BE2C (cell line): Measurements from ENCODE around the gene PLCL2.
"Not testable (repeated sequence)": the region's sequence is repeated elsewhere in the genome, so short reads cannot be mapped to it uniquely, and the experiment has no call there.

Experiments used
- DNase-seq: peaks from one replicate; pipeline ENCODE4 v3.0.0-alpha.2; 2020
- H3K27me3 ChIP-seq: fragments of 250-450 bp; sonication (Bioruptor Pico); 2 replicates; pipeline ENCODE4 v1.5.1; 2020; ENCODE audit warnings: mild to moderate bottlenecking
- H3K36me3 ChIP-seq: fragments of 250-450 bp; sonication (Bioruptor Pico); 2 replicates; pipeline ENCODE4 v1.5.1; 2020; ENCODE audit warnings: mild to moderate bottlenecking
- H3K4me1 ChIP-seq: fragments of 250-450 bp; sonication (Bioruptor Pico); 2 replicates; pipeline ENCODE4 v1.5.1; 2020
- H3K4me3 ChIP-seq: 2 replicates; pipeline ENCODE4 v1.5.1; 2011; ENCODE audit warnings: low read depth, low read length
- H3K9me3 ChIP-seq: fragments of 250-450 bp; sonication (Bioruptor Pico); 2 replicates; pipeline ENCODE4 v1.5.1; 2020
- CTCF ChIP-seq: IDR thresholded peaks from 2 replicates; pipeline ENCODE4 v1.5.1; 2012; ENCODE audit warnings: mild to moderate bottlenecking, low read depth, low read length

Gene PLCL2

DNA sequence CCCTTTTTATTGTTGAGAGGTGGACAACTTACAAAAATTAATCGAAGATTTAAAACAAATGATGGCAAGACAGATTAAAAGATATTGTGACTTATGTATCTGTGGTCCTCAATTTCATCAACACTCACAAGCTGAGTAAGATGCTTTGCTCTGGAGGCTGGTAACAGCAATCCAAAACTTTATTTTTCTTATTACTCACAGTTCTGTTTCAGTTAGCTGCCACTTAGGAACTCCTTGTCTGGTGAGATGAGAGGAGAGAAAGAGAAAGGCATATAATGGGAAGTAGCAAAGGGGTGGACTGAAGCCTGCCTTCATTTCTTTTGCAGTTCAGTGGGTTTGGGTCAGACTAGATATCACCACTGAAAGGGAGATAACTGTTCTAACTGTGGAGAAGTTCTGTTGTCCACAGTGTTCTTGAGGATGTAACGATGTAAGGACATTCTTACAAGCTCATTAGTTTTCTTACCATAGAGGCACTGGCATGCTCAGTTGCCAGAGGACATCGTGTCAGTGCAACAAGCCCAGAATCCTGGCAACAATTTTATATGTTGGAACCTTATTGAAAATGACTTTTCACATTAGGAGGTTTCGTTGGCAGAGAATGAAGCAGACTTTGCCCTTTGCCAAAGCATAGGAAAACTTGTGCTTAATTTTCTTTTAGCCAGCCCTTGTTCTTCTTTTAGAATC, 93.6 kb downstream of the PLCL2 start:
- TF ChIP-seq CTCF, result no peak
- Histone ChIP-seq H3K27me3 (no peaks in the 10 kb centered on the region), H3K36me3 (no peaks in the 10 kb centered on the region), H3K9me3 (no peaks in the 10 kb centered on the region), H3K4me3 (no peak overlapping the region), H3K4me1 (no peaks in the 10 kb centered on the region)
- no peak for DNase-seq

DNA sequence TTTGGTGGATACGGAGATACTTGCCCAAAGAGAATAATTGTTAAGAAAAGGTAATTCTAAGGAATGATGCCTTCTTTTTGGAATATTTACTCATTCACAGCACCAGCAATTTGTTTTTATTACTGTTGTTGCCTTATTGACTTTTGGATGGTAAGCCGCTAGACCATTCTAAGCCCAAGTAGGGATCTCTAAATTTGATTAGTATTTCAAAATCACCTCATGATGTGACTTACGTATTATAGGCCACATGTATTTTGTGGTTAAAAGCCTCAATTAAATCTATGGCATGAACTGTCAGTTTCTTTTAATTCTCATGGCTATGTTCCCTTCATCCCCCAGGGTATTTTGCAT, 94.1 kb downstream of the PLCL2 start:
- DNase-seq, result no peak
- no peaks in the 10 kb centered on the region for H3K36me3 ChIP-seq
- no peaks in the 10 kb centered on the region for H3K27me3 ChIP-seq
- TF ChIP-seq CTCF, result no peak
- H3K4me1 ChIP-seq, result no peaks in the 10 kb centered on the region
- H3K4me3 ChIP-seq, result no peak overlapping the region
- no peaks in the 10 kb centered on the region for H3K9me3 ChIP-seq

GRCh38 chr3:16979769-16980515, 95.2 kb downstream of the PLCL2 start:
- not testable (repeated sequence) for H3K36me3 ChIP-seq, DNase-seq, H3K9me3 ChIP-seq, H3K4me1 ChIP-seq, H3K4me3 ChIP-seq, H3K27me3 ChIP-seq

GRCh38 chr3:16980526-16980925, 95.8 kb downstream of the PLCL2 start:
- DNase-seq, H3K9me3 ChIP-seq: not testable (repeated sequence)

GRCh38 chr3:16982460-16982859, 97.7 kb downstream of the PLCL2 start:
- Histone ChIP-seq H3K36me3 (no peaks in the 10 kb centered on the region), H3K4me3 (no peak overlapping the region), H3K4me1 (no peaks in the 10 kb centered on the region), H3K9me3 (no peaks in the 10 kb centered on the region), H3K27me3 (no peaks in the 10 kb centered on the region)
- TF ChIP-seq CTCF, result no peak
- DNase-seq, result no peak

More at GRCh38 chr3:16980526-16980925, 95.8 kb downstream of the PLCL2 start:
- H3K36me3 ChIP-seq, H3K27me3 ChIP-seq, H3K4me1 ChIP-seq, H3K4me3 ChIP-seq: not testable (repeated sequence)

GRCh38 chr3:16985608-16986007, 100.9 kb downstream of the PLCL2 start:
- Histone ChIP-seq H3K36me3 (no peaks in the 10 kb centered on the region), H3K27me3 (no peaks in the 10 kb centered on the region), H3K4me3 (no peak overlapping the region), H3K9me3 (no peaks in the 10 kb centered on the region), H3K4me1 (no peaks in the 10 kb centered on the region)
- DNase-seq, result no peak
- TF ChIP-seq CTCF, result no peak

GRCh38 chr3:16987141-16987540, 102.4 kb downstream of the PLCL2 start:
- no peaks in the 10 kb centered on the region for H3K9me3 ChIP-seq
- H3K36me3 ChIP-seq, result no peaks in the 10 kb centered on the region
- no peaks in the 10 kb centered on the region for H3K4me1 ChIP-seq
- H3K27me3 ChIP-seq, result no peaks in the 10 kb centered on the region
- no peak for TF ChIP-seq CTCF
- no peak for DNase-seq
- H3K4me3 ChIP-seq, result no peak overlapping the region
